ENCODE data around the gene TRPC6. TPM values are rescaled to one million over a fixed set of nuclear protein-coding genes. Genes with fewer than 3 reads are reported as not detected.
A peak's percentile ranks its signal among the peaks of the same experiment; 100 is the strongest.
"Not testable (repeated sequence)": the region's sequence is repeated elsewhere in the genome, so short reads cannot be mapped to it uniquely, and the experiment has no call there.

Gene TRPC6
- total RNA-seq, 1 donor from 2014 or later, result 1.5 TPM

DNA sequence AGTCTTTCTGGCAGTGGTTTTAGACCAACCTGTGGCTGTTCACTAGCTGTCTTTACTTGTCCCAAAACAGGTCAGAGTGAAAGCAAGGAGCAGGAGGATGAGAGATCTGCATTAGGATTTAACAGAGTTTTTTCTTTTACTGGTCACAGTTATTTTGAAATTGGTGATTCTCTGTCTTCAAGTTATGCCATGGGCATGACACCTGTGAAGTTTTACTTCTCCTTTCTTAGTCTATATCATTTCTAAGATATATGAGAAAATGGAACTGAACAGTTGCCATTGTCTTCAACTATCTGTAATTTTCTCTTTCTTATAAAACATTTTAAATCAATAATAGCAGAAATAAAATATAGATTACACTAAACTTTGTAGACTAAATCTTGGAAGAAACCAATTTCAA lies 60.6 kb downstream of the TRPC6 start:
- DNase-seq (ENCODE audit: low spot score), result no peak

DNA sequence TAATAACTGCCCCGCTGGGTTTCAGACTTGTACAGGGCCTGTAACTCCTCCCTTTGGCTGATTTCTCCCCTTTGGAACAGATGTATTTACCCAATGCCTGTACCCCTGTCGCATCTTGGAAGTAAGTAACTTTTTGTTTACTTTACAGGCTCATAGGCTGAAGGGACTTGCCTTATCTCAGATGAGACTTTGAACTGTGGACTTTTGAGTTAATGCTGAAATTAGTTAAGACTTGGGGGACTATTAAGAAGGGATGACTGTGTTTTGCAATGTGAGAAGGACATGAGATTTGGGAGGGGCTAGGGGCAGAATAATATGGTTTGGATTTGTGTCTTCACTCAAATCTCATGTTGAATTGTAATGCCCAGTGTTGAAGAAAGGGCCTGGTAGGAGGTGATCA lies 62.0 kb downstream of the TRPC6 start:
- no peak for DNase-seq (ENCODE audit: low spot score)

DNA sequence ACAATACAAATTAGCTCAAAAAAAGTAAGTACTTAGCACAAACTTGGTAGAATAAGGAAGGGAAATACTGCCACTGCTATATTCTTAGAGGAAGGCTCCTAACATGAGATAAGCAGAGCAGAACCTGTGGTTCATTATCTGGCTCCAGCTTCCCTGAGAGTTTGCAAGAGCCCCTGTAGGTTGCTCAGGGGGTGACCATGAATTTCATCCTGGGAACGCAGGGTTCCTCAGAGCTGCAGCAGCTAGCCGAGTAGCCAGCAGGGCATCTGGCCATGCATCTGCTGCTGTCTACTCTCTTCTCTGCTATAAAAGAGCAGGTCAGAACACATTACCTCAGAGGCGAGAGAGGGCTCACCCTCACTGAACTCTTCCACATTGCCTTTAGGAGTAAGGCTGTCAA lies 67.3 kb downstream of the TRPC6 start:
- DNase-seq (ENCODE audit: low spot score), result no peak

DNA sequence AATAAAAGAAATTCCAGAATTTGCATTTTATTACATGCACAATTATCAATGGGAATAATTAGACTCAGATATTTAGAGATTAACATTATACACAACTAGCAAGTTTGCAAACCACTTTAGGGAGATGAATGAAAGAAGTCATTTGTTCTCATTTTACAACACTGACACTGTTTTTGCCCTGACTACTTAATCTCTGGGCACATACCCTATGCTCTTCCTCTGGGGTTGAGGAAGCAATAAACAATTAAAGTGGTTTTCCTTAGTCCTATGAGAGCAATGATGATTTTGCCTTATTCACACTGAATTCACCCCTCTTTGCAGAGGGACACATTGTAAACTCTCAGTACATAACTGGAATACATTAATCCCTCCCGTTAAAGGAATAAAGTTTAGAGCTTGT lies 72.7 kb downstream of the TRPC6 start:
- no peak for DNase-seq (ENCODE audit: low spot score)

DNA sequence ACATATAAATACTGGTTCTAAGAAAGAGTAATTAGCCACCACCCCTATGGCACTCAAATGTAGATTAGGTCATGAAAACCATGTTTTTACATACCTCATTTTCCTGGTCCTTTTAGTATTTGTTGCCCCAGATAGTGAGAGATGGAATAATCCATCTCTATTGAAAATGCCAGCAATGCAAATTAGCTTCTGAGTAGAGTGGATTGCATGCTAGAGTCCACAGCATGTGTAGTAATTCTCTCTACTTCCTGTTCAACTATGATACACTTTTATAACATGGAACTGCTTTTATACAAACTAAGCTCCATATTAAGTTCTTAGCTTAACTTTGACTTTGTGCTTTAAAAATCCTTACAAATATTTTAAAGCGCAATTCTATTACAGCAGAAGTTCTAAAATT lies 73.2 kb downstream of the TRPC6 start:
- DNase-seq (ENCODE audit: low spot score), result no peak

DNA sequence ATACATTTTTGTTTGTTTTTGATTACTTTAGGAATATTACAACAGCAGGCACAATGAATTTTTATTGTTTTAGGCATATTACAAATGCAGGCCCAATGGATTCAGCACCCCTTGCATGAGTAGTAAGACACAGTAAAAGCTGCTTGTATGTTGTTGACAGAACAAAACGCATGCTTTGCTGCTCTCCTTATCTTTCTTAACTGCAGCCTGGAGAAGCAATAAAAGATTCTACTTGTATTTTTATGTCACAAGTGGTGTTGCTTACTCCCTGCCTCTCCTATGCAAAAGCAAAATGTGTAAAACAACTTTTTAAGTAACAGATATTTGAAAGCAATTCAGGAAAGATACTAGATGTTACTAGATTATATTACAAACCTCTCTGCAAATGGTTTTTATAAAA lies 73.9 kb downstream of the TRPC6 start:
- no peak for DNase-seq (ENCODE audit: low spot score)

DNA sequence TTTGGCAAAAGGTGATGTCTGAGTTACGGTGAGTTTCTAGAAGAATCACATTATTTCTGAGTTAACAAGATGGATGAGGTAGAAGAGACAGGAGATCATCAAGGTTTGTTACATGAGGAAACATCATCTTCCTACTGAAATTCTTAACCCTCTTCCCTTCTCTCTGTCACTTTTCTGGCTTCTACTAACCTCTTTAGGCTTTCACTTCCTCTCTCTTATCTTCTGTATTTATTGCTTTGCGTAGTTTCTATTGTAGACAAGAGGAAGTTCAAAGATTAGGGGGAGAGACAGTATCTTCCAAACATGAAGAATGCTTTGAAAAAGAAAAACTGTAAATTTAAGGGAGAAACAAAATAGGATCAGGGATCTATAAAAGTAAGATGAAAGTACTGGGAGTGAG lies 75.4 kb downstream of the TRPC6 start:
- DNase-seq (ENCODE audit: low spot score), result no peak

DNA sequence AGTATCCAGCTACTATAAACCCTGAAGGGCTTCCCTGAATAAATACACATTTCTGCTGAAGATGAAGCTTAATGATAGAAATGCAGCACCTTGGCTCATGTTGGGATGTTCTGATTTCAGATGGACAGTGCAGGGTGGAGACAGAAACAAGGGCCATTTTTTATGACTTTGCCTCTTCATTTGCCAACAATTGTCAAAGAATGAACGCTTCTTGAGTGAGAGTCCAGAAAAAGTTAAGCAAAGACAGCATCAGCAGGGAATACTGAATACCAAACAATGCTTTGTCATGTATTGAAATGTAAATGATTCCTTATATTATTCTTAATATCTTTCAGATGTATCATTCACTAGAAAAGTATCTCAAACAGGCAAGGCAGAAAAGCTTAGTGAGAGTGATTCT lies 84.9 kb downstream of the TRPC6 start:
- DNase-seq (ENCODE audit: low spot score), result no peak

DNA sequence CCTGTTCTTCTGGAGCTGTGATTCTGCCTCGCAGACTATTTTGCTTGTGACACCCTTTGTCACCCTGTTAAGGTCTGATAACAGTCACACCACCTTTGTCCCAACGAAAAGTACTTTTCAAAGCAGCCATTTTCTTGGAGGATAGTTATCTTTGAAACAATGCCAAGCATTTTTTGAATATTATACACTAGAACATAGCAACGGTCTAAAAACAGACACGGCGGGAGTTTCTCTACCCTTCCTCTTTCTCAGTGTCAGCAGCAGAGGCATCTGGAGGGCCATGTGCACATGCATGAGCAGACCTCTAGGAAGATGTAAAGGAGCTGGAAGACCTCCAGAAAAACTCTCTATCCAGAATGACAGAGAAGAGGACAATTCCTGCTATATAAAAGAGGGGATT lies 86.5 kb downstream of the TRPC6 start:
- no peak for DNase-seq (ENCODE audit: low spot score)

DNA sequence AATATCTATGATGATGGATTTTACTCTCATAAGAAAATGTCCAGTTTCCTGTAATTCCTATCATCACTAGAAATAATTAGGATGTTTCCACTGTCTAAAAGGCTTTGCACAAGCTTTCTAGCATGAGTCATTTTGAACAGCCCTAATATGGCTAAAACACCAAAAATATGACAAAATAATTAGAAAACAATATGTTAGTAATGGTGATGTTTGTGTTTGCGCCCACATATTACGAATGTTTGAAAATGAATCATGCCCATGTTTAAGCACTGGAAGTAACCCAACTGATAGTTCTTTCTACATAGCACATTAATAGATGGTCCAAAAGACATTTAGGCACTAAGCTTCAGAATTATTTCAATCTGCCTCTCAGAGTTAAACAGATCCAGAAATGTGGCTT lies 96.0 kb downstream of the TRPC6 start:
- no peak for DNase-seq (ENCODE audit: low spot score)

DNA sequence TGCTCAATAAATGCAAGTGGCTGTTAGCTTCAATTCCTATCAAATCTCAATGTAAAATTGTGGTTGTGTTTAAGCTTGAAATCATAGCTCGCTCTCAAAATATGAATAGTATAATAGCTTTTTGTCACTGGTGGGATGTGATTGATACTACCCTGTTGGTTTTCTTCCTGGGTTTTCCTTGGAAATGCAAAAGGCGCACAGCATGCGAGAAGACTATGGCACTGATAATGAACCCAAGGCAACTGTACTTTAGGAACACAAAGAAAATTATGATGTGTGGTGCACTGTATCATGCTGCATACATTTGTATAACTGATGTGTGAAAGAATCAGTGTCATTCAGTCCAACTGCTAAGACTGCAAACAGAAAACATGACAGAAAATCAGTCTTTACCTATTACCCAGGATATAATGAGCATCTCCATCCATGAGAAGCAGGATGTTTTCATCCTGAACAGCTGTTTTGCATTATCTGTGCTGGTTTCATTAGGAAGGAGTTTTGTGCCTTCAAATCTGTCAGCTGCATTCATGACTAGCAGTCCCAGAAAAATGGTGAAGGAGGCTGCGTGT lies 101.2 kb downstream of the TRPC6 start:
- no peak for DNase-seq (ENCODE audit: low spot score)

DNA sequence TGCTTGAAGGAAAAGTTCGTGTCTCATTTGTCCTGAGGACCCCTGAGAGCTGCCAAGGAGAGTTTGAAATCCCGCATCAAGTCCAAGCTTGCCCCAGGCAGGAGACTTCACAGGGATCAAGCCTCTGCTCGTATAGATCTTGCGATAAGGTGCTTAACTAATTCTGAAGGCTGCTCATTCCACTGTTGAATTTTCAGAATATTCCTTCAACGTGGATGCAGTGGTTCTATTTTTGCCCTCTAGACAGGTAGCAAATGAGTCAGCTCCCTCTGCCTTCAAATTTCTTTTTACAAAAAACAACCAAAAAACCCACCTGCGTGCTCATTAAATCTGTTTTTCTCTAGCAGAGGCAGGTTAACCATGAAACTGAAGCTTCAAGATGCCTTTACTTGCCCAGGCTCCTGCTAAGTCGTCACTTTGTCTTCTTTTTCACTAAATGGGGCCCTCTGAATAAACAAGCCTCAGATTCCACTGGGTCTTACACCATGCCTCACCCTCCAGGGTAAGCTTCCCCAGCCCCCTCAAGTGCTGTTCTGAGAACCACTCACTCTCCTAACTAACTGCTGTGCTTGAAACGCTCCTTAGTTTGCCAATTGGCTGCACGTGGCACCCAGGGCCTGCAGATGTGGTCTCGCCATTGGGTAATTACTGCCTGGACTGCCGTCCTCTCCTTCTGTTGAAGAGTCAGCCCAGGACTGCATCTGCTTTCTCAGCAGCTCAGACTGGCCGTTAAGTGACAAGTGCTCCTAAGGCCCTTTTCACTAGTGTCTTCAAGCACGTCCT lies 105.0 kb downstream of the TRPC6 start:
- no peak for DNase-seq (ENCODE audit: low spot score)

DNA sequence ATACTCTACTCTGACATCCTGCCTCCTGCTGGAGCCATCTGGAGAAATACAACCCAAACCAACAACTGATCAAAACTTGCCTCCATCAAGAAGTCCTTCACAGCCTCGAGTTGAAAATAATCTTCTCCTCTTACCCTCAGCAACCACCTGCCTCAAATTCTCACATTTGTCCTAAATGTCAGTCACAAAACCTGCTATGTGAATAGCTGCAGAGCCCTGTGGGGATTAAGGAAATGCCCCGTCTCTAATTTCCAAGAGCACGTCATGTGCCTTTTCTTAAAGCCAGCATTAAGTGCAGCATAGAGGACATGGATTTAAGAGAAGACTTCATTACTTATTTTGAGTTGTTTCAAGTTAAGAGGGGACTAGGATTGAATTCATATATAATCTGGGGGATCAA lies 105.9 kb downstream of the TRPC6 start:
- no peak for DNase-seq (ENCODE audit: low spot score)

DNA sequence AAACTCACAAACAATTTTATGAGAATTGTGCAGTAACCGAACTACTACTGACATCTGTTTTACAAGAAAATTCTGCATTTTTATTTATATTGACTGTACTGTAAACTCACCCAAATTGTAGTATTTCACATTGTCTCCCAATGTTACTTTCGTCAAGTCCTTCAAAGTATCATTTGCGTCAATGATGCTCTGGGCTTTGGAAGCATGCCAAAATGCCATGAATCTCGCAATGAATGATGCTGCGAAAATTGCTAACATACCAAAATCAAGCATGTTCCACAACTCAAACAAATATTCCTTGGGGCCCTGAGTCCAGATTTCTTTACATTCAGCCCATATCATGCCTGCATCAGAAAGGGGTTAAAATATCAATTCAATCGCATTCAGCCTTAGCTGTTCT lies 107.6 kb downstream of the TRPC6 start:
- DNase-seq (ENCODE audit: low spot score), result no peak

DNA sequence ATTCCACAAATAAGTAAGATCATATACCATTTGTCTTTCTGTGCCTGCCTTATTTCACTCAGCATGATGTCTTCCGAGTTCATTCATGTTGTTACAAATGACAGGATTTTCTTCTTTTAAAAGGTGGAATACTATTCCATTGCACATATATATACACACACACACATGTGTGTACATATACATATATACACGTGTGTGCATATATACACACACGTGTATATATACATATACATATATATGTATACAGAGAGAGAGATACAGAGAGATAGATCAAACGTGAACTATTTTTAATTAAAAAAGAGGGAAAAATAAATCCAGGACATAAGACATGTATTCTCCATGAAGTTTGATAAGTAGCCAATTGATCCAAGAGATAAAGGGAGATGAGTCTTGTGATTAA lies 108.1 kb downstream of the TRPC6 start:
- no peak for DNase-seq (ENCODE audit: low spot score)

DNA sequence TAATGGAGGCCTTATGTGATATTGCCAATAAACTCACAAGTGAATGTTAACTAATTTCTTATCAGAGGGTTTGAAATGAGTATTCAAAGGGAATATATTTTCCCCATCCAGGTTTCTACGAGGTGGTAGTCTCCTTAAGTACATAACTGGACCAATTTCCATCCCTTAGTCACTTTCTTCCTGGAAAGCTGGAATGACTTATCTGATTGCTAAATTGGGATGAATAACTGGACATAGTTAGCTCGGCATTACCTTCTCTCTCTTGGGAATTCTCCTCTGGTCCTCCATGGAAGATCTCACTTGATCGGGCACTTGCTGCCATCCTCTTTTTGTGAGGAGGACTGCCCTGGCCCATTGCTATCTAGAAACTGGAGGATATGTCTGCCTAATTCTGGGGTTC lies 109.1 kb downstream of the TRPC6 start:
- no peak for DNase-seq (ENCODE audit: low spot score)

DNA sequence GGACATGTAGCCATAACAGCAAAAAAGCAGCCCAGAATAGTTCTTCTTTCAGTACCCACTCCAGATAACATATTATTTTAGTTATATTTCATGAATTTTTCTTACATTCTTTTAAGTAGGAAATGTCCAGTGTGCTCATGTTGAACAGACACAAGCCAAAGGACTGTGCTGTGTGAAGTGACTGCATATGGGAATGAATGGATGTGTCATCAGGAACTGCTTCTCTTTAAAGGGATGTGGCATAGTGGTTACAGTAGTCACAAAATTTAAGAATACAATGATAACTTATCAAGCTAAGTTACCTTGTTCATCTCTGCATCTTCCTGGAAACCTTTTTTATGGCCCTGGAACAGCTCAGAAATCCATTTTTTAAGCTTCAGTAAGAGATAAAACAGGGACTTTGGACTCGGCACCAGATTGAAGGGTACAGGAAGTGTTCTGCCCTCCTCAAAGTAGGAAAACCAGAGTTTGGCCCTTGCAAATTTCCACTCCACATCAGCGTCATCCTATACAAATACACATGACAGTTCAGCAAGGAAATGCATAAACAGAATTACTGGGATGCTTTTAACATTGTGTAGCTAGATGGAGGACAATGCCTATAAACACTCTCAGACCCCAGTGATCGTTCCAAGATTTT lies 112.8 kb downstream of the TRPC6 start:
- peak; percentile 48 for DNase-seq (ENCODE audit: low spot score)

DNA sequence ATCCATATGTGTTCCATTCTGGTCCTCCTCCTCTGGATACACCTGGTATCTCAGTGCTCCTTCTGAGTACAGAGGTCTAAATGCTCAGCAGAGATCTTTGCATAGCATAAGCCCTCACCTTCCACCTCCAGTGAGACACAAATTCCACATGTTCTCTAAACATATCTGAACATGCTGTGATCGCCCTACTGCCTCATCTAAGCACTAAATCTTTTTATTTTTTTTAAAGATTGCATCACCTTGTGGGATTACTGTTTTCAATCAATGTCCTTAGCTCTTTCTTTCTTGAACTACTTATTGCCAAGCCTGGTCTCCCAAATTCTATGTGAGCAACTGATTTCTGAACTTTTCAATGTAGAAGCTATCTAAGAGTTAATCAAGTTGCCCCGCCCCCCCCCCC lies 113.4 kb downstream of the TRPC6 start:
- DNase-seq (ENCODE audit: low spot score), result no peak

DNA sequence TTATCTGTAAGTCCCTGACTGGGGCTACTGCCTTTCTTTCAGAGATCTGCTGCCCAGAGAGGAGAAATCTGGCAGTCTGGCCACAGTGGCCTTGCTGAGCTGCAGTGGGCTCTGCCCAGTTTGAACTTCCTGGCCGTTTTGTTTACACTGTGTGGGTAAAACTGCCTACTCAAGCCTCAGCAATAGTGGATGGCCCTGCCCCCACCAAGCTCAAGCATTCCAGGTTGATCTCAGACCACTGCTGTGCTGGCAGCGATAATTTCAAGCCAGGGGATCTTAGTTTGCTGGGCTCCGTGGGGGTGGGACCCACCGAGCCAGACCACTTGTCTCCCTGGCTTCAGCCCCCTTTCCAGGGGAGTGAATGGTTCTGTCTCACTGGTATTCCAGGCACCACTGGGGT lies 117.5 kb downstream of the TRPC6 start:
- DNase-seq (ENCODE audit: low spot score), result peak; percentile 32

DNA sequence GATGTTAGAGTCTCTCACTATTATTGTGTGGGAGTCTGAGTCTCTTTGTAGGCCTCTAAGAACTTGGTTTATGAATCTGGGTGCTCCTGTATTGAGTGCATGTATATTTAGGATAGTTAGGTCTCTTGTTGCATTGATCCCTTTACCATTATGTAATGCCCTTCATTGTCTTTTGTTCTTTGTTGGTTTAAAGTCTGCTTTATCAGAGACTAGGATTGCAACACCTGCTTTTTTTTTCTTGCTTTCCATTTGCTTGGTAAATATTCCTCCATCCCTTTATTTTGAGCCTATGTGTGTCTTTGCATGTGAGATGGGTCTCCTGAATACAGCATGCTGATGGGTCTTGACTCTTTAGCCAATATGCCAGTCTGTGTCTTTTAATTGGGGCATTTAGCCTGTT lies 119.4 kb downstream of the TRPC6 start:
- DNase-seq (ENCODE audit: low spot score), result not testable (repeated sequence)

DNA sequence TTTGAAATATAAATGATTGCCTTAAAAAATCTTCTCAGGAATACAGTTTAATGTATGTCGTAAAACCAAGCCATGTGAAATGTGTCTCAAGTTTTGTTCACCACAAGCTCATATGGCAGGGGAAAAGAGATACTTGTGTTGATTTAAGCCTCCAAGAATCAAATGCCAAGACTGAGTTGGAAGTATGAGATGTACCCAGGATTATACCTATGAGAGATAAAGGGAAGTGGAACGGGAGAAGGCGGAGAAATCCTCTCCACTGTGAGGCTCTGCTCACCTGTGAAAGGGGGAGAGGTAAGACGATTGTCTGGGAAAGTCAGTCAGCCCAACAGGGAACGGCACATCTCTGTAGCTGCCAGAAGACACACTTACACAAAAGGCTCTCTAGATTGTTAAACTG lies 124.8 kb downstream of the TRPC6 start:
- no peak for DNase-seq (ENCODE audit: low spot score)

DNA sequence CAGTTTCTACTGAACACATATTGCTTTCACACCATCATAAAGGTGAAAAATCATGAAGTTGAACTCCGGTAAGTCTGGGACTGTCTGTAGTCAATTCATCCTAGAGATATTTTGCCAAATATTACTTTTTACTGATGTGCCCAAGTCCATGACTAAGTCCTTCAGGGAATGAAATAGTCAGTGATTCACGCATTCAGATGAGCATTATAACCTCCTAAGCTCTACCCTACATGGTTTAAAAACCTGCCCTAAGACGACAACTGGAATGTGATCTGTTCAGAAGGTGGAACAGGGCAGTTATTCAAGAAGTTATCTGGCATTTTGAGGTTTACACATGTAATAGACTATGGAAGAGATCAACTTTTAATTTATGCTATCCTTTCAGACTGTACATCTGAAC lies 125.6 kb downstream of the TRPC6 start:
- no peak for DNase-seq (ENCODE audit: low spot score)

DNA sequence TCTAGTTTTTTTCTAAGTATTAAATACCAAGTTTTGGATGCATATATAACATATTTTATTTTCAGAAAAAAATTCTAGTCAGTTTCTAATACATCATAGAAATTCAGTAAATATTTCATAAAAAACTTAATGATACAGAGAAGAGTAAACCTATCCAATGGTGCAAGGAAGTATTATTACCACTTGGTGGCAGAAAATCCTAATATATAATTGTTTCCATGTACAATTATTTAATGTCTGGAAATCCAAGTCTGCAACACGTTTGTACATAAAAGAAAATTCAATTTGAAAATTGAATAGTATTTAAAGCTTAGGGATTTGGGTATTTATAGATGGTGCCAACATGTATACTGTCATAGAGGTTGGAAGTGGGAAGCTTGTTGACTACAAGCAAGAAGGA lies 127.0 kb downstream of the TRPC6 start:
- no peak for DNase-seq (ENCODE audit: low spot score)

Measured in mucosa of gallbladder (tissue), 1 donor.